ENCODE results near the gene ETFA. TPM values are rescaled to one million over a fixed set of nuclear protein-coding genes. Genes with fewer than 3 reads are reported as not detected.

ETFA gene
- total RNA-seq, 1 donor from 2014 or later, result 144 TPM

DNA sequence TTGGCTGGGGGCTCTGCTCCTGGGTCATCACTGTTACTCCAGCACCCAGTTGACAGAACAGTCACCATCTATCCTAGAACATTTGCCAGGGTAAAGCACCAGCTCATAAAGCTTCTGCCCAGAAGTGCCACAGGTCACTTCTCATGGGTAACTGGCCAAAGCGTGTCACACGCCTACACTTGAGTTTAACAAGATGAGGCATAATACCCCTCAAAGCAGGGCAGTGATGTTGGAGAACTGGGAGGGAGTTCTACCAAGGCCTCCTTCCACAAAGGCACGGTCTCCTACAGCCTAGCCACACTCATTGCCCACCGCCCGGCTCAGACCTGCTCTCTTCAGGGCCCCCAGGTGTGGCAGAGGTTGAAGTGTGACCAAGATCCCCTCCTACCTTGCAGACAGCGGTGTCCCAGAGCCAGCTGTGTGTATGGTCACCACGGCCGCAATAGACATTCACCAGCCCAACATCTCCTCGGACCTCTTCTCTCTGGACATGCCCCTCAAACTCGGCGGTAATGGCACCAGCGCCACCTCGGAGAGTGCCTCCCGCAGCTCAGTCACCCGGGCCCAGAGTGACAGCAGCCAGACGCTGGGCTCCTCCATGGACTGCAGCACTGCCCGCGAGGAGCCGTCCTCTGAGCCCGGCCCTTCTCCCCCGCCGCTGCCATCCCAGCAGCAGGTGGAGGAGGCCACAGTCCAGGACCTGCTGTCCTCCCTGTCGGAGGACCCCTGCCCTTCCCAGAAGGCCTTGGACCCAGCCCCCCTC, 107.7 kb downstream of the ETFA start:
- Mint-ChIP-seq H3K9me3 (ENCODE audit: unreplicated experiment) (peaks cover 11% of the 10 kb centered on the region), H3K36me3 (ENCODE audit: unreplicated experiment) (peaks cover 4% of the 10 kb centered on the region), H3K4me1 (ENCODE audit: low read depth, unreplicated experiment) (peaks cover 6% of the 10 kb centered on the region), H3K4me3 (ENCODE audit: unreplicated experiment) (no peak overlapping the region), H3K27ac (ENCODE audit: unreplicated experiment) (no peak overlapping the region), H3K27me3 (ENCODE audit: unreplicated experiment) (peaks cover 7% of the 10 kb centered on the region)
- no peak for DNase-seq
- no peak for TF ChIP-seq CTCF (IDR thresholded peaks at IDR 0.05; ENCODE audit: partially characterized antibody, unreplicated experiment)

DNA sequence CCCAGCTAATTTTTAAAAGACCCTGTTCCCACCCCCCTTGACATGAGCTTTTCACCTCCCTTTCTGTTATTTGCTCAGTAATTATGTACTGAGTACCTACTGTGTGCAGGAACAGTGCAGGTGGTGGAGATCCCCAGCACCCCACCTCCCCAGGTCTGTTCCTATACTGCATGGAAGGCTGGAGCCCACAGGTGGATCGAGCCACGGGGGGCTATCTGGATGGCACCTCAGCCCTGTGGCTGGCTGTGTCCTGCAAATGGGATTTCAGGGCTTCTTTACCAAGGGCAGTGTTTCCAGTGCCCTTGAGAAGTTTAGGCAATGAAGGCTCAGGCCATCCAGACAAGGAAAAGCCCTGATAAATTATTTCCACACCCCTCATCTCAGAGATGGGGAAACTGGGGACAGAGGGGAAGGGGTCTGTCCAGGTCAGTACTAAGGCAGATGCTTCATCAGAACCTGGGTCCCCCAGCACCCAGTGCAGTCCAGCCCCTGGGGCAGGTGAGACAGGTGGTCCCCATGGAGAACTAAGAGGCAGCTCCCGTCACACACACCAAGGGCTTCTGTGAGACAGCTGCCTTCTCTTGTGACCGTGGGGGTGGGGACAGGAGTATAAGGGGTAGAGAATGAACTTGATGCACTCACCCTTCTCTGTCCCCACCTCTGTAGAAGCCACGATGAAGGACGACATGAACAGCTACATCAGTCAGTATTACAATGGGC, 109.6 kb downstream of the ETFA start:
- peaks cover 4% of the 10 kb centered on the region for H3K36me3 Mint-ChIP-seq (ENCODE audit: unreplicated experiment)
- no peak for DNase-seq
- H3K27me3 Mint-ChIP-seq (ENCODE audit: unreplicated experiment), result peaks cover 7% of the 10 kb centered on the region
- peaks cover 12% of the 10 kb centered on the region for H3K9me3 Mint-ChIP-seq (ENCODE audit: unreplicated experiment)
- peaks cover 6% of the 10 kb centered on the region for H3K4me1 Mint-ChIP-seq (ENCODE audit: low read depth, unreplicated experiment)
- H3K4me3 Mint-ChIP-seq (ENCODE audit: unreplicated experiment), result no peak overlapping the region
- TF ChIP-seq CTCF (IDR thresholded peaks at IDR 0.05; ENCODE audit: partially characterized antibody, unreplicated experiment), result no peak
- H3K27ac Mint-ChIP-seq (ENCODE audit: unreplicated experiment), result no peak overlapping the region

DNA sequence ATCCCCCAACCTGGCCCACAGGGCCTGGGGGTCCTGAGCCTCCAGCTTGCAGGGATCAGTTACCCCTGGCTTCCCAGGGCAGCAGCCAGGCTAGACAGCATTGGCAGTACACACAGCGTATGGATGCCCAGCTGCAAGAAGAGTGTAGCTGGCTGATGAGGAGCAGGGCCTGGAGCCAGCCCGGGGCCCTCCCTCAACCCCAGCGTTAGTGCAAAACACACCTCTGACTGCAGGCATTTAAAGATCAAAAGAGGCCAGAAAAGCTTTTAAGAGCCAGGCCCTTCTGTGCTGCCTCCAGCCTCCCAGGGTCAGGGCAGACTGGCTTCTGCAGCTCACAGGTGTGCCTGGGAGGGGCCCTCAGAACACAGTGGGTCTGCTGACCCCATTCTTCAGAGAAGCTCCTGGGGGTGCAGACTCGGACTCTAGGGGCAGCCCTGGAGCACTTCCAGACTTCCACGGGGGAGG, 110.6 kb downstream of the ETFA start:
- no peak for DNase-seq
- no peak overlapping the region for H3K27ac Mint-ChIP-seq (ENCODE audit: unreplicated experiment)
- peaks cover 4% of the 10 kb centered on the region for H3K36me3 Mint-ChIP-seq (ENCODE audit: unreplicated experiment)
- no peak for TF ChIP-seq CTCF (IDR thresholded peaks at IDR 0.05; ENCODE audit: partially characterized antibody, unreplicated experiment)
- H3K4me1 Mint-ChIP-seq (ENCODE audit: low read depth, unreplicated experiment), result peaks cover 10% of the 10 kb centered on the region
- H3K4me3 Mint-ChIP-seq (ENCODE audit: unreplicated experiment), result no peak overlapping the region
- H3K9me3 Mint-ChIP-seq (ENCODE audit: unreplicated experiment), result peaks cover 12% of the 10 kb centered on the region
- peaks cover 7% of the 10 kb centered on the region for H3K27me3 Mint-ChIP-seq (ENCODE audit: unreplicated experiment)

DNA sequence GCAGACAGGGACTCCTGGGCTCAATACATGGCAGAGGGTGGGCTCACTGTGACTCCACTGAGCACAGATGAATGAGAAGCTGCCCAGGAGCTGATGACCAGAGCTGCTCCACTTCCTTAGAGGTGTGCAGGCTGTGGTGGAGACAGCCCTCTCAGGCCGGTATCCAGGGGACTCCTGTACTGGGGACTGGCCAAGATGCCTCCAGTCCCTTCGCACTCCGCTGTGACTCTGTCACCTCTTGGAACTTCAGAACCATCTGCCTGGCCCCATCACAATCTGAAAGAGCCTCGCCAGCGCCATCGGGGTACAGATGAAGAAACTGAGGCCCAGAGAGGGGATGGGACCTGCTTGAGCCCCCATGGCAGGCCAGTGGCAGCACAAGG, 111.2 kb downstream of the ETFA start:
- peaks cover 2% of the 10 kb centered on the region for H3K36me3 Mint-ChIP-seq (ENCODE audit: unreplicated experiment)
- peaks cover 10% of the 10 kb centered on the region for H3K4me1 Mint-ChIP-seq (ENCODE audit: low read depth, unreplicated experiment)
- peaks cover 11% of the 10 kb centered on the region for H3K9me3 Mint-ChIP-seq (ENCODE audit: unreplicated experiment)
- peaks cover 7% of the 10 kb centered on the region for H3K27me3 Mint-ChIP-seq (ENCODE audit: unreplicated experiment)
- H3K4me3 Mint-ChIP-seq (ENCODE audit: unreplicated experiment), result no peak overlapping the region
- TF ChIP-seq CTCF (IDR thresholded peaks at IDR 0.05; ENCODE audit: partially characterized antibody, unreplicated experiment), result no peak
- DNase-seq, result no peak
- H3K27ac Mint-ChIP-seq (ENCODE audit: unreplicated experiment), result no peak overlapping the region
